T-helper 1 cell treated with Interleukin-12 subunit alpha and Interleukin-12 subunit beta and Interleukin-4 antibody, amounts not matched to agents 30 μg/mL and 1 μg/mL, for 36 hours (primary cell): ENCODE measurements around the gene NTF4.
A peak's percentile ranks its signal among the peaks of the same experiment; 100 is the strongest.

ENCODE experiments used
- H3K27ac Mint-ChIP-seq: one replicate; pipeline ENCODE4 v1.8.0; 2021; ENCODE audit warnings: mild to moderate bottlenecking, mixed read lengths
- H3K27me3 Mint-ChIP-seq: one replicate; pipeline ENCODE4 v1.8.0; 2021; ENCODE audit warnings: low read depth, mixed read lengths
- H3K36me3 Mint-ChIP-seq: one replicate; pipeline ENCODE4 v1.8.0; 2021; ENCODE audit warnings: low read depth, mixed read lengths
- H3K4me1 Mint-ChIP-seq: one replicate; pipeline ENCODE4 v1.8.0; 2021; ENCODE audit warnings: low read depth, mixed read lengths
- H3K4me3 Mint-ChIP-seq: one replicate; pipeline ENCODE4 v1.8.0; 2021; ENCODE audit warnings: mild to moderate bottlenecking, moderate library complexity, mixed read lengths
- H3K9me3 Mint-ChIP-seq: one replicate; pipeline ENCODE4 v1.8.0; 2021; ENCODE audit warnings: mixed read lengths

NTF4 gene, protein sequence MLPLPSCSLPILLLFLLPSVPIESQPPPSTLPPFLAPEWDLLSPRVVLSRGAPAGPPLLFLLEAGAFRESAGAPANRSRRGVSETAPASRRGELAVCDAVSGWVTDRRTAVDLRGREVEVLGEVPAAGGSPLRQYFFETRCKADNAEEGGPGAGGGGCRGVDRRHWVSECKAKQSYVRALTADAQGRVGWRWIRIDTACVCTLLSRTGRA

DNA sequence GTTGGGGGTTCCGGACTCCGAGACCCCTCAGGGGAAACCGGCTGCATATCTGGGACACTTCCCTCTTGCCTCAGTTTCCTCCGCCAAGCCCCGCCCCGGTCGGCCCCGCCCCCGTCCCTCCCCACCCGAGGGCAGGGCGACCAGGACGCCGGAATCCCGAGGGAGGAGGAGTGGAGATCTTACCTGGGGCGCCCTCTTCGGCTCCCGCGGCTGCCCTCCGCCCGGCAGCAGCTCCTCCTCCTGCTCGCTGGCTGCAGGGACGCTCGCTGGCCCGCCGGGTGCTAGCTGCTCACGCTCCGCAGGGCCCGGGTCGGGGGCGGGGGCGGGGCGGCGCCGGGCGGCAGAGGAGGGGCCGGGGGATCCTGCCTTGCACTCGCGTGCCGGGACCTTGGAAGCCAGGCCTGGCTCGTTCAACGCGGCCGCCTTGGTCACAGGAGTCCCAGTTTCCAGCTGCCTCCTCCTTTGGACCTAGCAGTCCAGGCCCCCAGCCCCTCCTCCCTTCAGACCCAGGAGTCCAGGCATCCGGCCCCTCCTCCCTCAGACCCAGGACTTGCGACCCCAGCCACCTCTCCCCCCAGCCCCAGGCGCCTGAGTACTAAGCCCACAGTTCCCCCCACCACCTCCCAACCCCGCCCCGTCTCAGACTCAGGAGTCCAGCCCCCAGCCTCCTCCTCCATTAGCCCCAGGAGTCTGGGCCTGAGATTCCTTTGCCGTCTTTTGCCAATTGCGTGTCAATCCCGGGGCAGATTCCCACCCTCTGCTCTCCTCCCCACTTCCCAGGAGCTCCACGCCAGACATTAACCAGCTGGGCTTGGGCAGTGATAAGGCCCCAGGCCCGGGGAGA lies at the start of gene NTF4:
Gene NTF4, minus strand, starts transcription at position 51 of the 844 bp plus-strand sequence. CDS start 2,821 bp downstream, outside the sequence.
- Mint-ChIP-seq H3K36me3 (no peaks in the 10 kb centered on the region), H3K27ac (no peak within 1 kb of the TSS), H3K9me3 (no peaks in the 10 kb centered on the region), H3K4me3 (no peak within 1 kb of the TSS), H3K4me1 (no peaks in the 10 kb centered on the region), H3K27me3 (peaks cover 69% of the 10 kb centered on the region)

- no peaks in the 10 kb centered on the region for H3K27me3 Mint-ChIP-seq
- peaks cover 4% of the 10 kb centered on the region for H3K36me3 Mint-ChIP-seq
- H3K4me3 Mint-ChIP-seq: peak within 1 kb of the TSS; percentile 83
- peak within 1 kb of the TSS; percentile 36 for H3K27ac Mint-ChIP-seq
- no peaks in the 10 kb centered on the region for H3K9me3 Mint-ChIP-seq
- H3K4me1 Mint-ChIP-seq: peaks cover 20% of the 10 kb centered on the region
These were observed 49.4 kb upstream of the NTF4 start, which contains the start of gene LIN7B for GRCh38 chr19:49113762-49114629. LIN7B (plus strand) TSS chr19:49114370; CDS start chr19:49114405, 35 bp downstream.

GRCh38 chr19:49111218-49111998 lies 46.8 kb upstream of the NTF4 start:
- Mint-ChIP-seq H3K27ac (no peak overlapping the region), H3K9me3 (no peaks in the 10 kb centered on the region), H3K4me3 (no peak overlapping the region), H3K36me3 (peaks cover 20% of the 10 kb centered on the region), H3K27me3 (no peaks in the 10 kb centered on the region), H3K4me1 (peaks cover 18% of the 10 kb centered on the region)

GRCh38 chr19:49110567-49110966 lies 45.9 kb upstream of the NTF4 start:
- Mint-ChIP-seq H3K4me3 (no peak overlapping the region), H3K27me3 (no peaks in the 10 kb centered on the region), H3K27ac (no peak overlapping the region), H3K36me3 (peaks cover 20% of the 10 kb centered on the region), H3K9me3 (no peaks in the 10 kb centered on the region), H3K4me1 (peaks cover 19% of the 10 kb centered on the region)

DNA sequence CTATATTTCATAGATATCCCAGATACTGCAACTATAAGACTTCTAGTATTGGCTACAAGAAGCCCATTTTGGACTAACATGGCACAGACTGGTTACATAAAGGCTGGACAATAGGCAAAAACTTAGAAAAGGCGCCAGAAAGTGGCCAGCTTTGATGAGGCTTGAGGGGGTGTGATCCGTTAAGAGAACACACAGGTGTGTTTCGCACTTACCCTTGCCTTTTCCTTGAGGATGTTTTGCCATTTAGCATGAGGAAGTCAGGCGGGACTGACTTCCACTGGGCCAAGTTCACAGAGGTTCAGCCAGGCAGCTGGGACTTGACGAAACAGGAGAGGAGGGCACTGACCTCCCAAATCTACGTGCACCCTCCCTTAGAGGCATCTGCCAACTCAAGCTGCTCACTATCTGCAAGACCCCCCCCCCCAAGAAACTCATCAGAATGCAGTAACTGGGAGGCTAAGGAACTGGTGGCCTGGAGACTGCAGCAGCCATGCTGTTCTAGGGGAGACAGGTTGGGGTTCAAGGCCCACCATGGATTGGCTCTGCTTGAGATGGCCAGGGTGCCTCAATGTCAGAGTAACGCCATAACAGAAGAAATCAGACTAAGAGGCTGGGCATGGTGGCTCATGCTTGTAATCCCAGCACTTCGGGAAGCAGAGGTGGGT lies 45.1 kb upstream of the NTF4 start:
- H3K9me3 Mint-ChIP-seq: no peaks in the 10 kb centered on the region
- no peak overlapping the region for H3K27ac Mint-ChIP-seq
- peaks cover 27% of the 10 kb centered on the region for H3K36me3 Mint-ChIP-seq

GRCh38 chr19:49109051-49109450 lies 44.4 kb upstream of the NTF4 start:
- peaks cover 28% of the 10 kb centered on the region for H3K36me3 Mint-ChIP-seq
- no peaks in the 10 kb centered on the region for H3K27me3 Mint-ChIP-seq
- no peak overlapping the region for H3K27ac Mint-ChIP-seq
- peaks cover 19% of the 10 kb centered on the region for H3K4me1 Mint-ChIP-seq
- no peaks in the 10 kb centered on the region for H3K9me3 Mint-ChIP-seq
- no peak overlapping the region for H3K4me3 Mint-ChIP-seq

More for the DNA sequence above, 45.1 kb upstream of the NTF4 start:
- peaks cover 19% of the 10 kb centered on the region for H3K4me1 Mint-ChIP-seq
- H3K27me3 Mint-ChIP-seq: no peaks in the 10 kb centered on the region
- no peak overlapping the region for H3K4me3 Mint-ChIP-seq

GRCh38 chr19:49107625-49108459 lies 43.2 kb upstream of the NTF4 start:
- H3K4me3 Mint-ChIP-seq: no peak overlapping the region
- peaks cover 12% of the 10 kb centered on the region for H3K4me1 Mint-ChIP-seq
- H3K27ac Mint-ChIP-seq: no peak overlapping the region
- H3K36me3 Mint-ChIP-seq: peaks cover 28% of the 10 kb centered on the region
- H3K27me3 Mint-ChIP-seq: no peaks in the 10 kb centered on the region
- no peaks in the 10 kb centered on the region for H3K9me3 Mint-ChIP-seq

DNA sequence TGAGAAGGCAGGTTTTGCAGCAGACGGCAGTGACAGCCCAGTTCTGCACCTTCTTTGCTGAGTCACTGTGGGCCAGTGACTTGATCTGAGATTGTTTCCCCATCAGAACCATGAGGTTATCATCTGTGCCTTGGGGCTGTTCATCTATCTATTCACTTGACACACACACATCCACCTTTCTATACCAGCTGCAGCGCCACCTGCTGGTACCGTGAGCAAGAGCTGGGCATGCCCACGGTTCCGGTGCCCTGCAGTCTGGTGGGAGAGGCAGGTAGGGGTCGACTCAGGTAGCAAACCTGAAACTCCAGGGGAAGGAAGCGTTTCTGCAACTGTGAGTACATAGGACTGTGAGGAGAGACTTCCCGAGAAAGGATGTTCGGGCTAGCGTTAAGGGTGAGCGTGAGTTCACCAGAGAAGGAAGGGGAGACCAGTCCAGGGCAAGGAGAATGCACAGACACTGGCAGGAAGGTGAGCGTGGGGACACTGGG lies 42.1 kb upstream of the NTF4 start:
- Mint-ChIP-seq H3K27me3 (no peaks in the 10 kb centered on the region), H3K36me3 (peaks cover 30% of the 10 kb centered on the region), H3K9me3 (no peaks in the 10 kb centered on the region), H3K4me3 (no peak overlapping the region), H3K27ac (peak overlapping the region; percentile 61), H3K4me1 (peaks cover 12% of the 10 kb centered on the region)

GRCh38 chr19:49104229-49104864 lies 39.7 kb upstream of the NTF4 start:
- Mint-ChIP-seq H3K27ac (no peak overlapping the region), H3K36me3 (peaks cover 43% of the 10 kb centered on the region), H3K4me1 (peaks cover 17% of the 10 kb centered on the region), H3K27me3 (no peaks in the 10 kb centered on the region), H3K4me3 (no peak overlapping the region), H3K9me3 (no peaks in the 10 kb centered on the region)

DNA sequence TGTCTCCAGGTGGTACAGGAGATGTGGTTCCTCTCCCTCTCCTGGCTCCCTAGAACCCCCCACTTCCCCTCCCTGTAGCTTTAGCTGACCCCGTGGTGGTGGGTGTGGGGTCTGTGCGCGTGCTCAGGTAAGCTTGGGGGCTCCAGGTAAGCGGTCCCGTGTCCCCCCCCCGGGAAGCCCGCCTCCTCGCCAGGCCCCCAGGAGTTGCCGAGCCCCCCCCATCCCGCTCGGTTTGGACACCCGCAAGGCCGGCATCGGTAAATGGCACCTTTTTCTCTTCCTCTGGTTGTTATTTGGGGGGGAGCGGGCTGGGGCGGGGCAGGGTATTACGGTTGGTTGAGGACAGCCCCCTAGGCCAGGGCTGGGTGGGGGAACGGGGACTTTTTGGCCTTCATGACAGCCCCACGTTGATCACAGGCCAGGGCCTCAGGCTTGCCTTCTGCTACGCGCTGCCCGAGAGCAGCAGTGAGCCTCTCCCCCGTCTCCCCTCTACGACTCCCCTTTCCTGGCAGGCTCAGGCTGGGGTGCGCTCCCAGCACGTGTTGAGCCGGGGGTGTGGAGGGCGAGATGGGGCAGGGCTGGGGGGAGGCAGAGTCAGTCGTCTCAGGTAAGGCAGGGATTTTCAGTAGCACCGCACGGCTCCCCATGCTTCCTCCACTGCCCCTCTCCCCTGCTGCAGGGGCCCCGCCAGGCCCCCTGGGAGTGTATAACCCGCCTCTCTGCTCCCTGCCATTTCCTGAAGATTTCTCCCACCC lies 38.9 kb upstream of the NTF4 start:
- H3K27ac Mint-ChIP-seq: no peak overlapping the region
- H3K36me3 Mint-ChIP-seq: peaks cover 43% of the 10 kb centered on the region
- H3K9me3 Mint-ChIP-seq: no peaks in the 10 kb centered on the region
- H3K27me3 Mint-ChIP-seq: no peaks in the 10 kb centered on the region
- H3K4me3 Mint-ChIP-seq: no peak overlapping the region
- peaks cover 15% of the 10 kb centered on the region for H3K4me1 Mint-ChIP-seq

DNA sequence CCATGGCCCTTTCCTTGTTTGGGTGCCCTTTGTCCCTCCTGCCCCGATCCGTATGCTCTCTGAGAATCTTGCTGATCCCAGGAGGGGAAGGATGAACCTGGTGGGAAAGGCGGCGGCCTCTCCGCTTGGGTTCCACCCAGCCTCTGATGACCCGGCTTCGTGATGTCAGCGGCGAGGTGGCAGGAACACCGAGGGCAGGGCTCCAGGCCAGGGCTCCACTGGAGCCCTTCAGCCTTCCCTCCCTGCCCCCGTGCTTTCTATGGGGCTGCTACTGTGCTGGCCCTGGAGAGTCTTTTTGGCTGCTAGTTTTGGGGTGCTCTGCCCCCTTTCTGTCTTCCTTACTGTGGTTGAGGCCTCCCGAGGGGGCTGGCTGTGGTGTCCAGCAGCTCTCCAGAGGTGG lies 37.7 kb upstream of the NTF4 start:
- Mint-ChIP-seq H3K27ac (no peak overlapping the region), H3K36me3 (peaks cover 48% of the 10 kb centered on the region), H3K4me1 (peaks cover 20% of the 10 kb centered on the region), H3K9me3 (no peaks in the 10 kb centered on the region), H3K4me3 (no peak overlapping the region), H3K27me3 (no peaks in the 10 kb centered on the region)

GRCh38 chr19:49101160-49101559 lies 36.5 kb upstream of the NTF4 start:
- Mint-ChIP-seq H3K4me1 (peaks cover 16% of the 10 kb centered on the region), H3K36me3 (peaks cover 43% of the 10 kb centered on the region), H3K27me3 (no peaks in the 10 kb centered on the region), H3K27ac (peak overlapping the region; percentile 45), H3K4me3 (no peak overlapping the region), H3K9me3 (no peaks in the 10 kb centered on the region)
